NCI-H1694 (cell line): Measurements from ENCODE around the gene DDOST.

Source experiments
- DNase-seq: peaks from one replicate; lab custom pipeline; 2025; lab: John Stamatoyannopoulos, UW

DDOST gene

GRCh38 chr1:20660363-20660762 is 806 bp downstream of the DDOST start:
- DNase-seq: no peak

GRCh38 chr1:20658166-20658915 is 2.8 kb downstream of the DDOST start:
- no peak for DNase-seq

GRCh38 chr1:20657024-20657423 is 4.1 kb downstream of the DDOST start:
- no peak for DNase-seq

GRCh38 chr1:20654104-20654690 is 7.0 kb downstream of the DDOST start:
- DNase-seq: no peak

- no peak for DNase-seq
Measured at GRCh38 chr1:20652300-20652699, 8.9 kb downstream of the DDOST start.

GRCh38 chr1:20648946-20649345 is 12.2 kb downstream of the DDOST start:
- DNase-seq: no peak

- DNase-seq: no peak
Measured at GRCh38 chr1:20648438-20648837, 12.7 kb downstream of the DDOST start.

GRCh38 chr1:20645414-20645813 is 15.8 kb downstream of the DDOST start:
- DNase-seq: no peak

- DNase-seq: no peak
Measured at GRCh38 chr1:20644416-20644815, 16.8 kb downstream of the DDOST start.

- no peak for DNase-seq
Measured at GRCh38 chr1:20643080-20643479, 18.1 kb downstream of the DDOST start.

- DNase-seq: no peak
Measured at GRCh38 chr1:20641975-20642374, 19.2 kb downstream of the DDOST start.

GRCh38 chr1:20640183-20640597 is 21.0 kb downstream of the DDOST start:
- peak; percentile 31 for DNase-seq

GRCh38 chr1:20636785-20637347 is 24.3 kb downstream of the DDOST start:
- no peak for DNase-seq

- DNase-seq: no peak
Measured at GRCh38 chr1:20634594-20635084, 26.5 kb downstream of the DDOST start.

GRCh38 chr1:20634065-20634593 is 27.0 kb downstream of the DDOST start:
- DNase-seq: no peak

GRCh38 chr1:20633190-20634064 is 27.7 kb downstream of the DDOST start, which contains the start of gene PINK1:
Gene PINK1, plus strand, starts transcription at chr1:20633458. Its CDS starts 91 bp downstream, at chr1:20633549.
- peak; percentile 8 for DNase-seq

- DNase-seq: no peak
Measured at GRCh38 chr1:20632386-20632785, 28.8 kb downstream of the DDOST start.

- DNase-seq: no peak
Measured at GRCh38 chr1:20630729-20631128, 30.4 kb downstream of the DDOST start.

- DNase-seq: no peak
Measured at GRCh38 chr1:20626524-20626923, 34.6 kb downstream of the DDOST start.

- no peak for DNase-seq
Measured at GRCh38 chr1:20626098-20626427, 35.1 kb downstream of the DDOST start.

- no peak for DNase-seq
Measured at GRCh38 chr1:20625176-20626097, 35.7 kb downstream of the DDOST start.
